ENCODE data around the gene DCLK3.

Gene DCLK3

GRCh38 chr3:36786921-36787890 is 22.9 kb upstream of the DCLK3 start:
- no peaks in the 10 kb centered on the region for H3K27me3 ChIP-seq (ENCODE audit: insufficient read depth, poor library complexity, severe bottlenecking)
- no peak overlapping the region for H3K27ac ChIP-seq (replicated peaks)
- DNase-seq (ENCODE audit: low read depth in 1 of 2, low spot score in 1 of 2), result peak; percentile 15 to 76
- H3K4me3 ChIP-seq (replicated peaks; ENCODE audit: insufficient read depth, low read length), result no peak overlapping the region
- TF ChIP-seq SPI1 (IDR thresholded peaks at IDR 0.05; ENCODE audit: borderline replicate concordance, low read depth) (peak; percentile 55; the same call in 1 of the 2 replicates), CTCF (IDR thresholded peaks at IDR 0.05; ENCODE audit: insufficient read depth, low read length) (no peak)

DNA sequence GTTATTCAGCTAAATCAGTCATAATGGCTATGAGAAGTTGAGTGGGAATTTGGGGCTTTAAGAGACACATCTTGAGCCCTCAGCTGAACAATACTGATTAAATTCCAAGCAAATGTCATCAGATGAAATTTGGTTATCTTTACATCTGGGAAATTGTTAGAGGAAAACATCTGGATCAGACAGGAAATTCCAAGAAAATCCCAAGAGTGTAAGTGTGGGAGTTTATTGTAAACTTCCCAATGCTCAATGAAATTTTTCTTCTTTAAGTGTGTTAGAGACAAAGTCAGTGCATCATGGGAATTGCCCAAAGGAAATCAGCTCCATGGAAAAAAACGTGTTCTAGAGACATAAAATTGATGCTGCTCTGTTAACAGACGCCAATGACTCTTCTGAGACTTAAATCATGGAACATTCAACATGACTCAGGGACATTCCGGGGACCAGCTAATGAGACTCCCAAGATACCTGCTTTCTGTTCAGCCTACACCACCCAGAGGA is 19.8 kb upstream of the DCLK3 start:
- no peaks in the 10 kb centered on the region for H3K27me3 ChIP-seq (ENCODE audit: insufficient read depth, poor library complexity, severe bottlenecking)
- TF ChIP-seq SPI1 (IDR thresholded peaks at IDR 0.05; ENCODE audit: borderline replicate concordance, low read depth) (no peak), GABPA (IDR thresholded peaks at IDR 0.05; ENCODE audit: low read depth) (no peak), POLR2AphosphoS5 (IDR thresholded peaks at IDR 0.05; ENCODE audit: low read depth) (no peak), REST (IDR thresholded peaks at IDR 0.05; ENCODE audit: insufficient replicate concordance, low read depth) (no peak), CTCF (IDR thresholded peaks at IDR 0.05; ENCODE audit: insufficient read depth, low read length) (no peak)
- DNase-seq (ENCODE audit: low read depth in 1 of 2, low spot score in 1 of 2), result no peak
- H3K4me3 ChIP-seq (replicated peaks; ENCODE audit: insufficient read depth, low read length), result no peak overlapping the region
- H3K27ac ChIP-seq (replicated peaks), result no peak overlapping the region

DNA sequence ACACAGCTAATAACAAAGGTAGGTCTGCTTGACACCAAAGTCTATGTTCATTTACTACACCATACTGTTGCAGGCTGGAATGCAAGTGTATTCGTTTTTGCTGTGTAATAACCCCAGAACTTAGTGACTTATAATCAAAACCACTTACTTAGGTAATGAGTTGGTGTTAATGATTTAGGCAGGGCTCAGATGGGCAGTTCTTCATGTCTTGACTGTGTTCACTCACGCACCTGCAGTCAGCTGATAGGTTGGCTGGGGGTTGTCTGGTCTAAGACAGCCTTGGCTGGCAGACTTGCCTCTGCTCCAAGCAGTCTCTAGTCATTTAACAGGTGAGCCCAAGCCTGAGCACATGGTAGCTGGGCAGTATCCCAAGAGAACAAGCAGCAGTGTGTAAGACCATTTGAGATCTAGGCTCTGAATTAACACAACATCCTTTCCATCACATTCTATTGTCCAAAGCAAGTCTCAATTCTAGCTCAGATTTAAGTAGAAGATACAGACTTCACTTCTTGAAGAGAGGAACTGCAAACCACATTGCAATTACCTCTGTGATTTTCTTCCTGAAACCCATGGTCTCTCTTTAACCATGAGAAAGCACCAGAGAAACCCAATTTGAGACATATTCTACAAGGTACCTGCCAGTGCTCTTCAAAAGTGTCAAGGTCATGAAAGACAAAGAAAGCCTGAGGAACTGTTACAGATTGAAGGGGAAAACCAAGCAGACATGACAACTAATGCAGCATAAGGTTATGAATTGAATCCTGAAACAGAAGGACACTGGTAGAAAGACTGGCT is 13.3 kb upstream of the DCLK3 start:
- DNase-seq (ENCODE audit: low read depth in 1 of 2, low spot score in 1 of 2), result no peak
- H3K27ac ChIP-seq (replicated peaks), result no peak overlapping the region
- no peaks in the 10 kb centered on the region for H3K27me3 ChIP-seq (ENCODE audit: insufficient read depth, poor library complexity, severe bottlenecking)
- no peak overlapping the region for H3K4me3 ChIP-seq (replicated peaks; ENCODE audit: insufficient read depth, low read length)
- TF ChIP-seq SPI1 (IDR thresholded peaks at IDR 0.05; ENCODE audit: borderline replicate concordance, low read depth) (no peak), REST (IDR thresholded peaks at IDR 0.05; ENCODE audit: insufficient replicate concordance, low read depth) (no peak), POLR2AphosphoS5 (IDR thresholded peaks at IDR 0.05; ENCODE audit: low read depth) (no peak)

- TF ChIP-seq POLR2AphosphoS5 (IDR thresholded peaks at IDR 0.05; ENCODE audit: low read depth), result no peak
- TF ChIP-seq SPI1 (IDR thresholded peaks at IDR 0.05; ENCODE audit: borderline replicate concordance, low read depth), result no peak
- TF ChIP-seq REST (IDR thresholded peaks at IDR 0.05; ENCODE audit: insufficient replicate concordance, low read depth), result no peak
- no peak for TF ChIP-seq GABPA (IDR thresholded peaks at IDR 0.05; ENCODE audit: low read depth)
- no peak for TF ChIP-seq CTCF (IDR thresholded peaks at IDR 0.05; ENCODE audit: insufficient read depth, low read length)
- Histone ChIP-seq H3K27me3 (ENCODE audit: insufficient read depth, poor library complexity, severe bottlenecking) (no peaks in the 10 kb centered on the region), H3K4me3 (replicated peaks; ENCODE audit: insufficient read depth, low read length) (no peak overlapping the region), H3K27ac (replicated peaks) (no peak overlapping the region)
- DNase-seq (ENCODE audit: low read depth in 1 of 2, low spot score in 1 of 2), result no peak
Measured at GRCh38 chr3:36776436-36776835, 12.1 kb upstream of the DCLK3 start.
